HT1080 (cell line): ENCODE measurements around the gene ELF2. TPM values are rescaled to one million over a fixed set of nuclear protein-coding genes. Genes with fewer than 3 reads are reported as not detected.
"Not testable (repeated sequence)": the region's sequence is repeated elsewhere in the genome, so short reads cannot be mapped to it uniquely, and the experiment has no call there.

ENCODE experiments used
- DNase-seq: peaks from one replicate; pipeline ENCODE4 v3.0.0-alpha.2; 2015; ENCODE audit warnings: low read depth
- small RNA-seq: library from RNA; depleted of rRNA; stranded (forward); fragments of <200 nt; gene quantifications from one replicate; pipeline ENCODE3, GENCODE V24; 2014
- total RNA-seq: library from RNA; depleted of rRNA; stranded (reverse); fragments of >200 nt; shearing (Covaris generic); gene quantifications from 2 replicates; pipeline ENCODE4 v1.2.3, GENCODE V29; 2014; rRNA removed

Gene ELF2
- total RNA-seq, 1 experiment from 2014 or later = 26.3 TPM

GRCh38 chr4:139024686-139025085 is 152.3 kb downstream of the ELF2 start:
- DNase-seq = no peak

- no peak for DNase-seq
Observed at GRCh38 chr4:139022835-139023234, 154.2 kb downstream of the ELF2 start.

GRCh38 chr4:139021071-139021470 is 155.9 kb downstream of the ELF2 start:
- not testable (repeated sequence) for DNase-seq

- no peak for DNase-seq
Observed at GRCh38 chr4:139020384-139020783, 156.6 kb downstream of the ELF2 start.

- no peak for DNase-seq
Observed at GRCh38 chr4:139018971-139019758, 157.9 kb downstream of the ELF2 start.

- DNase-seq = no peak
Observed at GRCh38 chr4:139018501-139018900, 158.5 kb downstream of the ELF2 start.

GRCh38 chr4:139017861-139018260 is 159.2 kb downstream of the ELF2 start:
- no peak for DNase-seq

- DNase-seq = peak; percentile 26
Observed at GRCh38 chr4:139015948-139016471, 161.0 kb downstream of the ELF2 start.

GRCh38 chr4:139015269-139015947 is 161.6 kb downstream of the ELF2 start, which contains the start of gene NOCT:
Gene NOCT (plus strand): TSS chr4:139015781. CDS start chr4:139015982, 201 bp downstream.
- DNase-seq = peak; percentile 85

GRCh38 chr4:139014371-139015268 is 162.4 kb downstream of the ELF2 start:
- peak; percentile 98 for DNase-seq

- DNase-seq = no peak
Observed at GRCh38 chr4:139011225-139011950, 165.6 kb downstream of the ELF2 start.

- DNase-seq = no peak
Observed at GRCh38 chr4:139009702-139010101, 167.3 kb downstream of the ELF2 start.

GRCh38 chr4:139008278-139008677 is 168.7 kb downstream of the ELF2 start:
- DNase-seq = not testable (repeated sequence)

GRCh38 chr4:139007640-139008039 is 169.4 kb downstream of the ELF2 start:
- peak; percentile 33 for DNase-seq

Small RNAs within 50 kb of the gene (small RNA-seq; reads per million reads assigned to genes)
- gene RF00017 = not detected
- gene RF00019 = not detected
- gene RN7SL382P = not detected
- not detected for gene RNU6-531P

Other genes with a start within 250 kb of the ELF2 start
- 25.2 and 30.4 TPM in 2 replicates for gene NOCT, start 161.4 kb downstream of the ELF2 start, total RNA-seq
- gene MGARP, start 103.0 kb upstream of the ELF2 start, total RNA-seq = 0.07 TPM in 1 of 2 replicates, not detected in the other
- 71.0 and 74.4 TPM in 2 replicates for gene NAA15, start 124.3 kb upstream of the ELF2 start, total RNA-seq
- 106 and 109 TPM in 2 replicates for gene NDUFC1, start 125.3 kb upstream of the ELF2 start, total RNA-seq